Gastrocnemius medialis (tissue), 4 donors: ENCODE results near the gene BMERB1. TPM values are rescaled to one million over a fixed set of nuclear protein-coding genes. Genes with fewer than 3 reads are reported as not detected.
A peak's percentile ranks its signal among the peaks of the same experiment; 100 is the strongest.
"Not testable (repeated sequence)": the region's sequence is repeated elsewhere in the genome, so short reads cannot be mapped to it uniquely, and the experiment has no call there.

Source experiments
- ATAC-seq, 2 donors: fragments of 150-250 bp; one replicate each; pipeline ENCODE4 v1.9.1; 2016
- DNase-seq, 2 donors: peaks; one replicate each; pipeline ENCODE4 v3.0.0-alpha.2; 2019
- H3K27ac ChIP-seq, 4 donors: fragments of 200-600 bp; sonication (generic); 1 replicate in 1 of 4; 2 replicates in 3 of 4; pipeline ENCODE4 v1.5.1; 2016 to 2018; ENCODE audit warnings: mild to moderate bottlenecking in 2 of 4, moderate library complexity in 1 of 4
- H3K27me3 ChIP-seq, 3 donors: fragments of 200-600 bp; sonication (generic) in 2 of 3; 1 replicate in 1 of 3; 2 replicates in 2 of 3; pipeline versions ENCODE4 v1.5.1 to v1.6.0; 2016 to 2019; ENCODE audit warnings: mild to moderate bottlenecking in 1 of 3, moderate library complexity in 1 of 3
- H3K36me3 ChIP-seq, 2 donors: fragments of 200-600 bp; sonication (generic) in 1 of 2; one replicate each; pipeline ENCODE4 v1.5.1; 2017 to 2018
- H3K4me1 ChIP-seq, 2 donors: fragments of 200-600 bp; sonication (generic) in 1 of 2; one replicate each; pipeline ENCODE4 v1.5.1; 2016 to 2017; ENCODE audit warnings: mild to moderate bottlenecking in 2 of 2
- H3K4me3 ChIP-seq, 4 donors: fragments of 200-600 bp; sonication (generic) in 3 of 4; 1 replicate in 1 of 4; 2 replicates in 3 of 4; pipeline ENCODE4 v1.5.1; 2016 to 2019; ENCODE audit warnings: mild to moderate bottlenecking in 2 of 4
- H3K9me3 ChIP-seq, 3 donors: fragments of 200-600 bp; sonication (generic) in 2 of 3; 1 replicate in 1 of 3; 2 replicates in 2 of 3; pipeline ENCODE4 v1.5.1; 2016 to 2019
- CTCF ChIP-seq, 5 experiments: fragments of 450-650 bp in 3 of 5; fragments of 200-600 bp in 2 of 5; sonication (generic) in 2 of 5; IDR thresholded peaks in 4 of 5; conservative IDR thresholded peaks in 1 of 5; 1 replicate in 4 of 5; 2 replicates in 1 of 5; pipeline ENCODE4 v1.5.1; 2016 to 2019; ENCODE audit warnings: antibody characterized with exemption in 5 of 5, mild to moderate bottlenecking in 3 of 5, moderate library complexity in 3 of 5
- POLR2A ChIP-seq, 2 donors: fragments of 450-650 bp; IDR thresholded peaks; one replicate each; pipeline ENCODE4 v1.6.1; 2017; ENCODE audit warnings: antibody characterized with exemption in 2 of 2, mild to moderate bottlenecking in 2 of 2, moderate library complexity in 2 of 2
- in situ Hi-C, 4 donors: fragments of 200-750 bp; cut with MboI; loops; one replicate each; pipeline versions ENCODE4 v1.15.0 to v1.8.0; 2017; ENCODE audit warnings: low sequenced_read_pairs in 4 of 4
- intact Hi-C: fragments of 100-400 bp; cut with DNase I; formaldehyde crosslinking; loops from one replicate; pipeline ENCODE4 v1.15.1; 2023; ENCODE audit warnings: low total_unique reads
- total RNA-seq, 4 donors: library from RNA; depleted of rRNA; stranded (reverse); fragments of >200 nt; gene quantifications; one replicate each; pipeline versions ENCODE4 v1.1.0 to v1.2.3, GENCODE V29; 2016

Gene BMERB1
- total RNA-seq, 4 donors from 2014 or later = 112 to 392 (median 237) TPM

DNA sequence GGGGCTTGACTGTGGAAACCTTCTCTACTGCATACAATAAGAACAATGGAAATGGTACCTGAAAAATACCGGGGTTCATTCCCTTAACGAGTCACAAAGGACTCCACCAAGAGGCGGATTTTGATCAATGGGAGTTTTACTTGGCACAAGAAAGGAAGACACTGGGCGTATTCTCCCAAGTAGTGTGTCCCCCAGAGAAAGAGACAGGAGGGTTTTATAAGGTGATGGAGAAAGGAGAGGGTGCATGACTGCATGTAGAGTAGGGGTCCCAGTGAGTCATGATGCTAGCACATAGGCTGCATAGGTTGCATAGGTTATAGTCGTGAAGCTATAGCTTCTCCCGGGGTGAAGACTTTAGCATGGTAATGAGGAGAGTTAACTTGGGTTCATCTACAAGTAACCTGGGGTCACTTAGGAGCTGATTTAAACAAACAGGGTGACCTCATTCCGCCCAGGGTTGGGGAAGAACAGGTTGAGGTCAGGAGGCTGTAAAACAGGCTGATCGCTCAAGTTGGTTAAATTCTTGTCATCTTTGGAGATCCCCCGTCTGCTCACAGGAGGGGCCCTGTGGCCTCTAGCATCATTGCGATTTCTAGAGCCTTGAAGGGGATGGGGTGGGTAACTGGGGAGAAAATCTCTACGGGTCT is 37.3 kb upstream of the BMERB1 start:
- peak overlapping the region in 3 of 4 donors; percentile 54 to 88 (median 72) for H3K4me3 ChIP-seq
- peaks cover 0 to under 1% of the 10 kb centered on the region in 2 donors for H3K36me3 ChIP-seq
- in situ Hi-C loops = no loop called here
- peak overlapping the region; percentile 90 to 97 (median 96) for H3K27ac ChIP-seq
- H3K9me3 ChIP-seq = no peaks in the 10 kb centered on the region
- DNase-seq (no peak), ATAC-seq (no peak)
- TF ChIP-seq POLR2A (IDR thresholded peaks at IDR 0.05) (no peak), CTCF (IDR thresholded peaks at IDR 0.05 in 4 of 5, conservative IDR thresholded peaks at IDR 0.05 in 1 of 5) (no peak)
- H3K4me1 ChIP-seq = peaks cover 0 to 7% of the 10 kb centered on the region in 2 donors
- intact Hi-C loops = no loop called here
- H3K27me3 ChIP-seq = no peaks in the 10 kb centered on the region

DNA sequence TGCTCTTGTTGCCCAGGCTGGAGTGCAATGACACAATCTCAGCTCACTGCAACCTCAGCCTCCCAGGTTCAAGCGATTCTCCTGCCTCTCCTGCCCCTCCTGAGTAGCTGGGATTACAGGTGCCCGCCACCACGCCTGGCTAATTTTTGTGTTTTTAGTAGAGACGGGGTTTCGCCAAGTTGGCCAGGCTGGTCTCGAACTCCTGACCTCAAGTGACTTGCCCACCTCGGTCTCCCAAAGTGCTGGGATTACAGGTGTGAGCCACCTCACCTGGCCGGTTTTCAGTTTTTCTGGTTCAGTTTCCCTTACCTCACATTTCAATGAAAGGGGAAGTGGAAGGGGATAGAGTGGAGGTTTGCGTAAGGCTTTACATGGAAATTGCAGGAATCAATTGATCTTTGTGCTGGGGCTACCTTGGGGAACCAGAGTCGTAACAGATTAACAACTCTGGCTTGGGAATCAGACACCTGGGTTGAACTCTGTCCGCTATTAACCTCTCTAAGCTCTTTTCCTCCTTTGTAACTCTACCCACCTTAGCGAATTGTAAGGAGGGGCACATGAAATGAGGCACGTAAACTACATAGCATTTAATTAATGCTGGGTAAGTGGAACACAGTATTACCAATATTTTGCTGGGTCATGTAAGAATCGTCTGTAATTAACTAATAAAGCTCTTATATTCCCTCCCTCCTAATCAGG is 35.6 kb upstream of the BMERB1 start:
- peak in 1 of 2 donors; percentile 34 for ATAC-seq
- intact Hi-C loops (no loop called here), in situ Hi-C loops (no loop called here)

DNA sequence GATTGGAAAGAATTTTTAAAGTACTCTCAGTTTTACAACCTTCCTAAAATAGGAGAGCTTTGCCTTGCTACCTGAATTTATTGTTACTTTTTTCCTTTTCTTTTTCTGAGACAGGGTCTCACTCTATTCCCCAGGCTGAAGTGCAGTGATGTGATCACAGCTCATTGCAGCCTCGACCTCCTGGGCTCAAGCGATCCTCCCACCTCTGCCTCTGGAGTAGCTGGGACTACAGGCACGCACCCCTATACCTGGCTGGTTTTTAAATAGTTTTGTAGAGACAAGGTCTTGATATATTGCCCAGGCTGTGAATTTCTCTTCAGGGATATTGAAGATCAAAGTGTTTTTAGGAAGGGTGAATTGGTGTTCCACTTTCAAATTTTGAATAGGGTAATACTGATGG is 35.1 kb upstream of the BMERB1 start:
- ATAC-seq (no peak), DNase-seq (no peak)
- intact Hi-C loops = no loop called here
- no peaks in the 10 kb centered on the region for H3K9me3 ChIP-seq
- H3K4me1 ChIP-seq = peaks cover 7 to 14% of the 10 kb centered on the region in 2 donors
- in situ Hi-C loops = no loop called here
- H3K27me3 ChIP-seq = no peaks in the 10 kb centered on the region
- peaks cover 0 to 6% of the 10 kb centered on the region in 2 donors for H3K36me3 ChIP-seq
- H3K4me3 ChIP-seq = no peak overlapping the region
- H3K27ac ChIP-seq = peak overlapping the region; percentile 90 to 97 (median 96)
- TF ChIP-seq POLR2A (IDR thresholded peaks at IDR 0.05) = no peak
- no peak for TF ChIP-seq CTCF (IDR thresholded peaks at IDR 0.05 in 4 of 5, conservative IDR thresholded peaks at IDR 0.05 in 1 of 5)

More for the DNA sequence above, 35.6 kb upstream of the BMERB1 start:
- no peak for TF ChIP-seq POLR2A (IDR thresholded peaks at IDR 0.05)
- TF ChIP-seq CTCF (IDR thresholded peaks at IDR 0.05 in 4 of 5, conservative IDR thresholded peaks at IDR 0.05 in 1 of 5) = no peak
- no peaks in the 10 kb centered on the region for H3K27me3 ChIP-seq
- H3K4me1 ChIP-seq = peaks cover 2 to 8% of the 10 kb centered on the region in 2 donors
- H3K27ac ChIP-seq = peak overlapping the region; percentile 90 to 97 (median 96)
- H3K9me3 ChIP-seq = no peaks in the 10 kb centered on the region
- H3K4me3 ChIP-seq = no peak overlapping the region
- DNase-seq = no peak
- peaks cover 0 to 6% of the 10 kb centered on the region in 2 donors for H3K36me3 ChIP-seq

DNA sequence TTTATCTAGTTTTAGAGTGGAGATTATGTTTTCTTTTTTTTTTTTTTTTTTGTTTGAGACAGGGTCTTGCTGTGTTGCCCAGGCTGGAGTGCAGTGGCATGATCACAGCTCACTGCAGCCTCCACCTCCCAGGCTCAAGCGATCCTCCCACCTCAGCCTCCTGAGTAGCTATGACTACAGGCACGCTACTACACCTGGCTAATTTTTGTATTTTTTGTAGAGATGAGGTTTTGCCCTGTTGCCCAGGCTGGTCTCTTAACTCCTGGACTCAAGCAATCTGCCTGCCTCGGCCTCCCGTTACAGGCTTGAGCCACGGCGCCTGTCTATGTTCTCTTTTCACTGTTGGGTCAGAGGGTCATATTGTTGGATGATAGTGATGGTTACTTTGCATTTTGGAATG is 34.1 kb upstream of the BMERB1 start:
- intact Hi-C loops, ATAC-seq, H3K36me3 ChIP-seq, in situ Hi-C loops, H3K27me3 ChIP-seq, H3K9me3 ChIP-seq, DNase-seq, H3K4me3 ChIP-seq: not testable (repeated sequence)
- Histone ChIP-seq H3K4me1 (peaks cover 11 to 13% of the 10 kb centered on the region in 2 donors), H3K27ac (peak overlapping the region; percentile 36 to 97 (median 93))

DNA sequence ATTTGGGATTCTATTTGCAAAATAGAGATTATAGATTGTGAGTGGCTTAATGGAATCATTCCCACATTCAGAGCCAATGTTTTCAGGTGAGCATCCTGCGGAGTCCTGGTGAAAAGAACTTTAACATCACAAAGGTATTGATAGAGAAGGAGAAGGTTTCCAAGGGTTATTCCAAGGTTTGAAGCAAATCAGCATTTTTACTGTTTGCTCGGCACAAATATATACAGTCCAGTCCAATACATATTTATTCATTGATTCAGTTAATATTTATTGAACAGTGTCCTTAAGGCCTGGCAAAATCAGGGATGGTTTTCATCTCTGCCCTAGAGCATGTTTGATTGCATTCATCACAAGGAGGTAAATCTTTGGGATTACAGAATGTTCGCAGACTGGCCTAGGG is 32.4 kb upstream of the BMERB1 start:
- DNase-seq (no peak), ATAC-seq (no peak)
- TF ChIP-seq POLR2A (IDR thresholded peaks at IDR 0.05) (no peak), CTCF (IDR thresholded peaks at IDR 0.05 in 4 of 5, conservative IDR thresholded peaks at IDR 0.05 in 1 of 5) (no peak)
- intact Hi-C loops (no loop called here), in situ Hi-C loops (no loop called here)
- Histone ChIP-seq H3K4me1 (peaks cover 17 to 26% of the 10 kb centered on the region in 2 donors), H3K27ac (peak overlapping the region; percentile 95 to 97 (median 96)), H3K9me3 (no peaks in the 10 kb centered on the region), H3K4me3 (no peak overlapping the region), H3K27me3 (no peaks in the 10 kb centered on the region), H3K36me3 (peaks cover 0 to 6% of the 10 kb centered on the region in 2 donors)
